Colonic mucosa (tissue), 4 donors: Measurements from ENCODE around the gene NPAS3. TPM values are rescaled to one million over a fixed set of nuclear protein-coding genes. Genes with fewer than 3 reads are reported as not detected.

ENCODE experiments used
- DNase-seq: peaks from one replicate; pipeline ENCODE4 v3.0.0-alpha.2; 2020
- H3K27ac ChIP-seq: fragments of 200-600 bp; one replicate; pipeline ENCODE4 v1.8.0; 2021
- H3K27me3 ChIP-seq: fragments of 200-600 bp; one replicate; pipeline ENCODE4 v1.8.0; 2021
- H3K36me3 ChIP-seq: fragments of 200-600 bp; one replicate; pipeline ENCODE4 v1.8.0; 2021
- H3K4me1 ChIP-seq: fragments of 200-600 bp; one replicate; pipeline ENCODE4 v1.8.0; 2021; ENCODE audit warnings: mild to moderate bottlenecking
- H3K4me3 ChIP-seq: fragments of 200-600 bp; one replicate; pipeline ENCODE4 v1.8.0; 2021
- H3K9ac ChIP-seq, 2 donors: one replicate each; pipeline ENCODE4 v1.7.0; 2013; ENCODE audit warnings: control low read depth in 2 of 2, low read depth in 2 of 2, low read length in 2 of 2
- H3K9me3 ChIP-seq: fragments of 200-600 bp; one replicate; pipeline ENCODE4 v1.8.0; 2021
- intact Hi-C: fragments of 100-400 bp; cut with DNase I; formaldehyde crosslinking; loops from one replicate; pipeline ENCODE4 v1.14.1; 2022
- total RNA-seq, 2 donors: library from RNA; stranded (reverse); fragmentation: NEBNext Ultra II Directional in 1 of 2; extraction: Animal tissue kit (Norgen Biotek cat#: 25700) in 1 of 2; gene quantifications; one replicate each; pipeline ENCODE4 v1.2.1, GENCODE V29; 2021
- TF ChIP-seq, protein P1 (sequence below): fragments of 200-600 bp; IDR thresholded peaks from one replicate; pipeline ENCODE4 v1.8.0; 2022; ENCODE audit warnings: antibody characterized with exemption, mild to moderate bottlenecking
- donor health status: healthy.
- donor health status: DM: no; HTN: no; CAD: no.
- donor health status: DM: no; HTN: no; CAD: no.

The NPAS3 gene
- total RNA-seq, 2 donors from 2014 or later, result 0.79 to 1.6 TPM

DNA sequence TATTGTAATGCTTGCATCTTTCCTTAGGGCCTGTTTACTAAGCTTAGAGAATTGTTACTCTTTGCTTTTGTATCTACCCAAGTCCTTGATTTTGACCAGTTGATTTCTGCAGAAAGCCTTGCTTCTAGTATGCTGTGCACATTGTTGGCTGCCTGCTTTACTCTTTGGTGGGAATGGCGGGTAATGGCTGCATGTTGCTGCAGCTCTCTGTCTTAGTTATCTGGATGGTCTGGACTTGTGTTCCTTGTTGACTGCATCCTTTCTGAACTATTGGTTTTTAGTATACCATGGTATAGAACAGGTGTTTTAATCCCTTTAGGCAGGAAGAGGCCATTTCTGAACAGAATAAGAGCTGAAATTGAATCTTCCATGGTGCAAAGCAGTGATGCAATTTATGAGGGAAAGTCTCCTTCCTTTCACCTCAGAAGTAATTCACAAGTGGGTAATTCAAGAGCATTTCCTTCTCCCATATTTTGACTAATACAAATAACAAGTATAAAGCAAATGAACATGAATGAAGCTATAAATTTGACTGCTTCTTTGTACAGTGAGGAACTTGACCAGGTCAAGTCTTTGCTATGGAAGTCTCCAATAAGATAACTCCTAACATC is 466.4 kb downstream of the NPAS3 start:
- no peaks in the 10 kb centered on the region for H3K27me3 ChIP-seq
- no peak overlapping the region for H3K27ac ChIP-seq
- no peaks in the 10 kb centered on the region for H3K36me3 ChIP-seq
- intact Hi-C loops, result no loop called here
- no peaks in the 10 kb centered on the region for H3K4me1 ChIP-seq
- H3K9ac ChIP-seq, result no peak overlapping the region
- TF ChIP-seq, protein P1, sequence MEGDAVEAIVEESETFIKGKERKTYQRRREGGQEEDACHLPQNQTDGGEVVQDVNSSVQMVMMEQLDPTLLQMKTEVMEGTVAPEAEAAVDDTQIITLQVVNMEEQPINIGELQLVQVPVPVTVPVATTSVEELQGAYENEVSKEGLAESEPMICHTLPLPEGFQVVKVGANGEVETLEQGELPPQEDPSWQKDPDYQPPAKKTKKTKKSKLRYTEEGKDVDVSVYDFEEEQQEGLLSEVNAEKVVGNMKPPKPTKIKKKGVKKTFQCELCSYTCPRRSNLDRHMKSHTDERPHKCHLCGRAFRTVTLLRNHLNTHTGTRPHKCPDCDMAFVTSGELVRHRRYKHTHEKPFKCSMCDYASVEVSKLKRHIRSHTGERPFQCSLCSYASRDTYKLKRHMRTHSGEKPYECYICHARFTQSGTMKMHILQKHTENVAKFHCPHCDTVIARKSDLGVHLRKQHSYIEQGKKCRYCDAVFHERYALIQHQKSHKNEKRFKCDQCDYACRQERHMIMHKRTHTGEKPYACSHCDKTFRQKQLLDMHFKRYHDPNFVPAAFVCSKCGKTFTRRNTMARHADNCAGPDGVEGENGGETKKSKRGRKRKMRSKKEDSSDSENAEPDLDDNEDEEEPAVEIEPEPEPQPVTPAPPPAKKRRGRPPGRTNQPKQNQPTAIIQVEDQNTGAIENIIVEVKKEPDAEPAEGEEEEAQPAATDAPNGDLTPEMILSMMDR, result no peak
- H3K9me3 ChIP-seq, result no peaks in the 10 kb centered on the region
- H3K4me3 ChIP-seq, result no peak overlapping the region
- no peak for DNase-seq

DNA sequence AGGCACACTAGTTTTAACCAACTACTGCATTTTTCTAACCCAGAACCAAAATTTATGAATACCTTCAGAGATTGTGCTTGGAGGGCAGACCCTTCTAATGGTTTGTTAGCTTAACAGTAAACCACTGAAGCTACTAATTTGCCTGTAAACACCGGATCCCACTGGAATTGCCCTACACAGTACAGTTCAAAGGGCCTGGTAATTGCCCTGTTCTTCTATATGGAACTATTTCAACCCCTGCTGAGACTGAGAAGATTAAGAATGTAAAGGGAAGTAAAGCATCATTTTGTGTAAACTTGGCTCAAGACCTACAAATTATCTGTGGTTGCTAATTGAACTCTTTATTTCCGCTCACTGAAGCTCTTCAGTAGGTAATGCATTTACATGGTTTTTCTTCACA is 468.1 kb downstream of the NPAS3 start:
- DNase-seq, result no peak
- Histone ChIP-seq H3K4me3 (no peak overlapping the region), H3K27ac (no peak overlapping the region), H3K36me3 (no peaks in the 10 kb centered on the region), H3K9ac (no peak overlapping the region), H3K27me3 (no peaks in the 10 kb centered on the region), H3K9me3 (no peaks in the 10 kb centered on the region), H3K4me1 (no peaks in the 10 kb centered on the region)
- TF ChIP-seq, protein P1, result no peak
- intact Hi-C loops, result no loop called here

DNA sequence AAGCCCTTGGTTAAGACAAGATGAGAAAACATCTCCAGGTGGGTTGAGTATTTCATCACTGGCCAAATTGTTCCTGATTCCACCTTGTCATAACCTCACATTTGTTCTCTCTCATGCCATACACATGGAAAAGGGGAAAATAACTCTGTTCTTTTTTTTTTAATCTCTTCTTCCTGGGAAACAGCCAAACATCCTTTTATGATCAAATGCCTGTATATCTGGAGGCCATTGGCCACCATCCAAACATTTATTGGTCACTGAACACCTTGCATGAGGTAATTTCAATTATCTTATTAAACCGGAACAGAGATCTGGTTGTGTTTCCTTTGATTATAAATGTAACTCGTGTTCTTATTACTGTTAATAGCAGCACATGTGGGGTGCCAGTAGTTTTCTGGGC is 469.6 kb downstream of the NPAS3 start:
- Histone ChIP-seq H3K9me3 (no peaks in the 10 kb centered on the region), H3K36me3 (no peaks in the 10 kb centered on the region), H3K4me1 (no peaks in the 10 kb centered on the region), H3K27ac (no peak overlapping the region), H3K4me3 (no peak overlapping the region), H3K27me3 (no peaks in the 10 kb centered on the region), H3K9ac (no peak overlapping the region)
- intact Hi-C loops, result no loop called here
- TF ChIP-seq, protein P1, result no peak
- DNase-seq, result no peak

DNA sequence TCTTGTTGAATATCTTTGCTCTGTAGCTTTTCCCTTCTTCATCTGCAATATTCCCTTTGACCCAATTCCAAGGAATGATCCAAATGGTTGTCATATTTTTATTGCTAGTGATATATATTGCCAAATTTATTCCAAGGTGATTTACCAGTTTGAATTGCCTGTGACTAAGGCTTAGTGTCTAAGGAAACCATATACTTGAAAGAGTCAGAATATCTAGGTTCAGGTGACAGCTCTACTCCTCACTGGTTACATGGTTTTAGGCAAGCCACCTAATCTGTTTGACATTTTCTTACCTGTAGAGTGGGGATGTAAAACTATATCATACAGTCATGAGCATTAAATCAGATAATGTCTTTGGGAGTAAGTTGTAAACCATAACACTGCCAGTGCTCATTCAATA is 473.8 kb downstream of the NPAS3 start:
- TF ChIP-seq, protein P1, result no peak
- H3K4me3 ChIP-seq, result no peak overlapping the region

DNA sequence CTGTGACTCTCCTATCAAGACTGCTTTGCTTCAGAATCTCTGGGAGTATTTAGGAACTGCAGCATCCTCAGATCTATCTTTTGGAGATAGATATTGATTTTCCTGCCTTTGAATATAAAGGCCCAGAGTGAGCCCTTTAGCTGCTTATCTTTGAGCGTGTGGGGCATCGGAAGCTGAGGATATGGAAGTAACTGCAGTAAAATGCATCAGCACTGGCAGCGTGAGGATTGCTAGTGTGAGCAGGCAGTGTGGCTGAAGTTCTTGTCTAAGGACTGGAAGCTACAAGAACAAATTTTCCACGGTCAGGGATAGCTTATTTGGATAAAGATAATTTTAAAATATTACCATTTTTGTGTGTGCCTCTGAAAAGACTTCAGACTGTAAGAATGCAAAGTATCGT is 474.7 kb downstream of the NPAS3 start:
- DNase-seq, result no peak
- intact Hi-C loops, result no loop called here
- TF ChIP-seq, protein P1, result no peak

More for the DNA sequence above, 473.8 kb downstream of the NPAS3 start:
- intact Hi-C loops, result no loop called here
- Histone ChIP-seq H3K4me1 (no peaks in the 10 kb centered on the region), H3K36me3 (no peaks in the 10 kb centered on the region), H3K27ac (no peak overlapping the region), H3K9ac (no peak overlapping the region), H3K27me3 (no peaks in the 10 kb centered on the region), H3K9me3 (no peaks in the 10 kb centered on the region)
- DNase-seq, result no peak

More for the DNA sequence above, 474.7 kb downstream of the NPAS3 start:
- Histone ChIP-seq H3K9me3 (no peaks in the 10 kb centered on the region), H3K36me3 (no peaks in the 10 kb centered on the region), H3K27me3 (no peaks in the 10 kb centered on the region), H3K4me3 (no peak overlapping the region), H3K27ac (no peak overlapping the region), H3K4me1 (no peaks in the 10 kb centered on the region), H3K9ac (no peak overlapping the region)
